GDM1 (cell line): ENCODE data around the gene CSTA.

ENCODE experiments used
- DNase-seq: peaks from one replicate; lab custom pipeline; 2025; lab: John Stamatoyannopoulos, UW

The CSTA gene

GRCh38 chr3:122324871-122325323, at the start of gene CSTA:
CSTA (plus strand) TSS chr3:122325248; CDS start chr3:122325293, 45 bp downstream.
- DNase-seq: no peak

GRCh38 chr3:122281891-122282290, 43.2 kb upstream of the CSTA start:
- no peak for DNase-seq

- no peak for DNase-seq
Measured at GRCh38 chr3:122283796-122284445, 41.1 kb upstream of the CSTA start.

- no peak for DNase-seq
Measured at GRCh38 chr3:122284486-122284885, 40.6 kb upstream of the CSTA start.

- no peak for DNase-seq
Measured at GRCh38 chr3:122294359-122294758, 30.7 kb upstream of the CSTA start.

- no peak for DNase-seq
Measured at GRCh38 chr3:122295266-122296062, 29.6 kb upstream of the CSTA start.

- DNase-seq: no peak
Measured at GRCh38 chr3:122298239-122298638, 26.8 kb upstream of the CSTA start.

GRCh38 chr3:122299215-122299614, 25.8 kb upstream of the CSTA start:
- no peak for DNase-seq

GRCh38 chr3:122299872-122300460, 25.1 kb upstream of the CSTA start:
- DNase-seq: no peak

- no peak for DNase-seq
Measured at GRCh38 chr3:122301063-122301462, 24.0 kb upstream of the CSTA start.

GRCh38 chr3:122305818-122306621, 19.0 kb upstream of the CSTA start:
- DNase-seq: no peak

GRCh38 chr3:122306622-122306953, 18.5 kb upstream of the CSTA start:
- no peak for DNase-seq

- no peak for DNase-seq
Measured at GRCh38 chr3:122307094-122307687, 17.9 kb upstream of the CSTA start.

- DNase-seq: no peak
Measured at GRCh38 chr3:122307976-122308375, 17.1 kb upstream of the CSTA start.

GRCh38 chr3:122310361-122310760, 14.7 kb upstream of the CSTA start:
- DNase-seq: no peak

- no peak for DNase-seq
Measured at GRCh38 chr3:122312826-122313225, 12.2 kb upstream of the CSTA start.

- DNase-seq: no peak
Measured at GRCh38 chr3:122313281-122313680, 11.8 kb upstream of the CSTA start.

- DNase-seq: no peak
Measured at GRCh38 chr3:122314228-122314876, 10.7 kb upstream of the CSTA start.

GRCh38 chr3:122315619-122316018, 9.4 kb upstream of the CSTA start:
- DNase-seq: no peak

- DNase-seq: no peak
Measured at GRCh38 chr3:122316368-122316767, 8.7 kb upstream of the CSTA start.

- DNase-seq: no peak
Measured at GRCh38 chr3:122318620-122319019, 6.4 kb upstream of the CSTA start.
